Measurements from ENCODE around the gene ZNF48. TPM values are rescaled to one million over a fixed set of nuclear protein-coding genes. Genes with fewer than 3 reads are reported as not detected.
A peak's percentile ranks its signal among the peaks of the same experiment; 100 is the strongest.
"Not testable (repeated sequence)": the region's sequence is repeated elsewhere in the genome, so short reads cannot be mapped to it uniquely, and the experiment has no call there.

Gene ZNF48
- total and polyA plus RNA-seq, 10 donors = 2.7 to 10.4 (median 8.4) TPM

DNA sequence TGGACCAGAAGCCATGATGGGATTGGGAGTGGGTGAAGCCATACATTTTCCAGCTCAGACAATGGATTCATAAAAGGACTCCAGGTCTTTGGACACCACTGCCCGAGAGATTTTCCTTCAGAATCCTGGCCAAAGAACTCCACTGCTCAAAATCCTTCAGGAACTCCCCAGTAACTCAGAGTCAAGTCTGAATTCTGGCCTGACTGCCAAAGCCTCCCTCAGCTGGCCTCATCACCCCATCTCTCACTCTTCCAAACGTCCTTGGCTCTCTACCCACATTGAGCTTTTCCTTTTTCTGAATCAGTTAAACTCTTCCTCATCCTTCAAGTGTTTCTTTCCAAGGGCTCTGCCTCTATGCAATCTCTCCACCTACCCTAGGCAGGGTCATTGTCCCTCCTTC, 11.7 kb upstream of the ZNF48 start:
- DNase-seq = no peak
- Histone ChIP-seq H3K27me3 (replicated peaks in 1 of 7) (no peaks in the 10 kb centered on the region), H3K9me3 (no peaks in the 10 kb centered on the region), H3K36me3 (peaks cover 0 to 11% (median 0%) of the 10 kb centered on the region in 6 donors), H3K27ac (peak overlapping the region in 7 of 8 donors; percentile 55 to 100 (median 83)), H3K4me1 (peaks cover 16 to 59% (median 40%) of the 10 kb centered on the region in 6 donors), H3K4me3 (no peak overlapping the region)
- TF ChIP-seq, protein P1, sequence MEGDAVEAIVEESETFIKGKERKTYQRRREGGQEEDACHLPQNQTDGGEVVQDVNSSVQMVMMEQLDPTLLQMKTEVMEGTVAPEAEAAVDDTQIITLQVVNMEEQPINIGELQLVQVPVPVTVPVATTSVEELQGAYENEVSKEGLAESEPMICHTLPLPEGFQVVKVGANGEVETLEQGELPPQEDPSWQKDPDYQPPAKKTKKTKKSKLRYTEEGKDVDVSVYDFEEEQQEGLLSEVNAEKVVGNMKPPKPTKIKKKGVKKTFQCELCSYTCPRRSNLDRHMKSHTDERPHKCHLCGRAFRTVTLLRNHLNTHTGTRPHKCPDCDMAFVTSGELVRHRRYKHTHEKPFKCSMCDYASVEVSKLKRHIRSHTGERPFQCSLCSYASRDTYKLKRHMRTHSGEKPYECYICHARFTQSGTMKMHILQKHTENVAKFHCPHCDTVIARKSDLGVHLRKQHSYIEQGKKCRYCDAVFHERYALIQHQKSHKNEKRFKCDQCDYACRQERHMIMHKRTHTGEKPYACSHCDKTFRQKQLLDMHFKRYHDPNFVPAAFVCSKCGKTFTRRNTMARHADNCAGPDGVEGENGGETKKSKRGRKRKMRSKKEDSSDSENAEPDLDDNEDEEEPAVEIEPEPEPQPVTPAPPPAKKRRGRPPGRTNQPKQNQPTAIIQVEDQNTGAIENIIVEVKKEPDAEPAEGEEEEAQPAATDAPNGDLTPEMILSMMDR (IDR thresholded peaks at IDR 0.05 in 8 of 11, conservative IDR thresholded peaks at IDR 0.05 in 3 of 11) = no peak
- no peak for TF ChIP-seq POLR2AphosphoS5 (IDR thresholded peaks at IDR 0.05)
- TF ChIP-seq POLR2A (IDR thresholded peaks at IDR 0.05) = no peak
- WGBS, 5 donors = 55 to 65% (median 61%) methylated on average over 2 of the region's 2 CpGs
- intact Hi-C loops (cut with DNase I; ENCODE audit: low total_unique reads) = no loop called here

DNA sequence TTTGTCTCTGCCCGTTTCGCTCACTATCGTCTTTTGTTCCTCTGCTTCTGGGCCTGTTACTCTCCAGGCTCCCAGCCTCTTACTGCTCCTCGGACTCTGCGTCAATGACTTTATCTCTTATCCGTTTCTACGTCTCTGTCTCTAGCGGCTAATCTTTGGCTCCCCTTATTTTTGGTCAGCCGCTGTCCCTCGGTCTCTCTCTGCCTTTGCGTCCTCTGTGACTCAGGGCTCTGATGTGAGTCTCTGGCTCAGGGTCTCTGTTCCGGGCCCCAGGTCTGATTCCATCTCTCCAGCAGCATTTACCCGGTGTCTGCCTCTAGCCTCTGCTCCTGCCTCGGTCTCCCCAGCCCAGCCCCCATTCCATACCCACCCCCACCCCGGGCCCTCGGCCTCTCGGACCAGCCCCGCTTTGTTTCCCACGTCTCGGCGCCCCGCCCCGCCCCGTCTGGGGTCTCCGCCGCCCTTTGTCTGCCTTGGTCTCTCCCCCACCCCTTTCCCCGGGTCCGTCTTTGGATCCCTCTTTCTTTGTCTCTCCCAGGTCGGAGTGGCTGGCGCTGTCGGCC, 547 bp upstream of the ZNF48 start:
- no peak for DNase-seq
- no peak for TF ChIP-seq POLR2A (IDR thresholded peaks at IDR 0.05)
- no peak for TF ChIP-seq POLR2AphosphoS5 (IDR thresholded peaks at IDR 0.05)
- TF ChIP-seq, protein P1 (IDR thresholded peaks at IDR 0.05 in 8 of 11, conservative IDR thresholded peaks at IDR 0.05 in 3 of 11) = no peak
- peaks cover 0 to 20% (median 13%) of the 10 kb centered on the region in 6 donors for H3K36me3 ChIP-seq

DNA sequence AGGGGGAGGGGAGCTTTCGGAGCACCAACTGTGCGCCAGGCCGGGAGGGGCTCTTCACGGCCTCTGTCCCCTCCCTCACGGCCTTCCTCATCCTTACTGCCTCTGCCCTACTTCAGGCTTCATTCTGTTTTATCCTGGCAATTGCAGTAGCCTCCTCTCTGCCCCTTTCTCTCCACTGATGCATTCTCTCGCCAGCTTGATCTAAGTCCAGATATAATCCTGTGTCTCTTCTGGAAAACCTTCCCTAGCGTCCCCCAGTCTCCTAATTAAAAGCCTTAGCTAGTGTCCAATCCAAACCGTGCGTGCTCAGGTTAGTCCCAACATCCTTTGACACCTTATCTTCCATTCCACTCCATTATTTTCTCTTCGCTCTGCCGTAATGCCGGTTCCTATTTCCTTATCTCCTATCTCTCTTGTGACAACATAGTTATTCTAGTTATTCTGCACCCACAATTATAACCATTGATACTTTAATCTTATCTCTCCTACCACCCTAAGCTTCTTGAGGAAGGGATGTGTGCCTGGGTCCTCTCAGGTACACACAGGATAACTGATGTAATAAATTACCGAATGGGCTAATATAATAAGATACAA, 869 bp downstream of the ZNF48 start:
- Histone ChIP-seq H3K27ac (peak overlapping the region; percentile 51 to 82 (median 76)), H3K27me3 (replicated peaks in 1 of 7) (no peaks in the 10 kb centered on the region), H3K9me3 (no peaks in the 10 kb centered on the region), H3K4me3 (peak overlapping the region; percentile 57 to 87 (median 82)), H3K4me1 (peaks cover 10 to 68% (median 48%) of the 10 kb centered on the region in 6 donors), H3K36me3 (peaks cover 0 to 20% (median 13%) of the 10 kb centered on the region in 6 donors)
- 19 to 24% (median 22%) methylated on average over 13 of the region's 13 CpGs for WGBS, 5 donors
- intact Hi-C loops (cut with DNase I; ENCODE audit: low total_unique reads) = no loop called here
- DNase-seq = no peak
- TF ChIP-seq POLR2A (IDR thresholded peaks at IDR 0.05) (no peak), POLR2AphosphoS5 (IDR thresholded peaks at IDR 0.05) (no peak)
- TF ChIP-seq, protein P1 (IDR thresholded peaks at IDR 0.05 in 8 of 11, conservative IDR thresholded peaks at IDR 0.05 in 3 of 11) = no peak

More for the DNA sequence above, 547 bp upstream of the ZNF48 start:
- Histone ChIP-seq H3K27me3 (replicated peaks in 1 of 7) (no peaks in the 10 kb centered on the region), H3K9me3 (no peaks in the 10 kb centered on the region), H3K4me1 (peaks cover 10 to 54% (median 35%) of the 10 kb centered on the region in 6 donors), H3K4me3 (peak overlapping the region; percentile 57 to 87 (median 82)), H3K27ac (peak overlapping the region; percentile 55 to 82 (median 76))
- intact Hi-C loops (cut with DNase I; ENCODE audit: low total_unique reads) = no loop called here
- 15 to 20% (median 18%) methylated on average over 31 of the region's 31 CpGs for WGBS, 5 donors

GRCh38 chr16:30396627-30397026, 1.4 kb downstream of the ZNF48 start:
- peaks cover 0 to 20% (median 13%) of the 10 kb centered on the region in 6 donors for H3K36me3 ChIP-seq
- H3K27ac ChIP-seq; H3K9me3 ChIP-seq; DNase-seq; H3K27me3 ChIP-seq (replicated peaks in 1 of 7); intact Hi-C loops (cut with DNase I; ENCODE audit: low total_unique reads): not testable (repeated sequence)
- H3K4me1 ChIP-seq = peaks cover 10 to 74% (median 52%) of the 10 kb centered on the region in 6 donors
- peak overlapping the region in 1 of 8 donors; percentile 6 for H3K4me3 ChIP-seq
- WGBS, 5 donors = 81 to 85% (median 84%) methylated on average over 4 of the region's 4 CpGs

All from spleen (tissue), 11 donors.